A549 treated with Mapracorat at 1 μM for 4 hours (cell line): ENCODE measurements around the gene SPACA9. TPM values are rescaled to one million over a fixed set of nuclear protein-coding genes. Genes with fewer than 3 reads are reported as not detected.

ENCODE experiments used
- total RNA-seq: library from RNA; stranded (reverse); fragments of 200-300 nt; extraction: Qiagen RNA extraction; gene quantifications from 5 replicates; pipeline ENCODE4 v1.2.3, GENCODE V29; 2022

Gene SPACA9
- 4.9 to 5.9 TPM (median 5.3 TPM) in 5 replicates for total RNA-seq

DNA sequence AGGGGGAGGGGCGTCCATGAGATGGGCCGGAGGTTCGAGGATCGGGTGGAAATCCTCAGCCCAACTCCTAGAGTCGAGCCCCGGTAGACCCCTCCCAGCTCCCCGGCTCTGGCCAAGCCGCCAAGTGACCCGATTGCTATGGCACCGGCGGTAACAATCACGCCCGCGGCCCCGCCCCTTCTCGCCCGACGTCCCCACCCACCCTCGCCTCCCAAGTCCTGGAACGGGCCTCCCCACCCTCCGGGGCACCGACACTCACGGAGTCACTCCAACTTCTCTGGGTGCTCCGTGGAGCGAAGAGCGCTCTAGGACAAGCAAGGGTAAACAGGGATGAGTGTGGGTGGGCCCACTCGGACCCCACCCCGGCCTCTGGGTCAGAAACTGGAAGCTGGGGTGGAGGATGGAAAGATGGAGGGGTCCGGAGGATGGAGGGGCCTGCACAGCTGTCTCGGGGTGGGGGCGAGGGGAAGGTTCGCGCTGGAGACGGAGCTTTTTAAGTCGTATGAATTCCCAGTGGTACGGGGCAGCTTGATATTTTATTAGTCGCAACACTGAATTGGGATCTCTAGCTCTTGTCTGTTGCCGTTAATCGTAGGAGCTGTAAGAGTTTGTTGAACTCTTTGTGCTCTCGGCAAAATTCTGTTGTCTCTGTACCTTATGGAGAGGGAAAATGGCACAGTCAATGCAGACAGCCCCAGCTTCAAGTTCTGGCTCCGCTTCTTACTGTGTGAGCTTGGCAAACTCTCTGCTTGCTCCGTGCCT is at the start of gene SPACA9:
Gene SPACA9 (plus strand): TSS at position 204 of the 762 bp plus-strand sequence. CDS start 5,050 bp downstream, outside the sequence.

DNA sequence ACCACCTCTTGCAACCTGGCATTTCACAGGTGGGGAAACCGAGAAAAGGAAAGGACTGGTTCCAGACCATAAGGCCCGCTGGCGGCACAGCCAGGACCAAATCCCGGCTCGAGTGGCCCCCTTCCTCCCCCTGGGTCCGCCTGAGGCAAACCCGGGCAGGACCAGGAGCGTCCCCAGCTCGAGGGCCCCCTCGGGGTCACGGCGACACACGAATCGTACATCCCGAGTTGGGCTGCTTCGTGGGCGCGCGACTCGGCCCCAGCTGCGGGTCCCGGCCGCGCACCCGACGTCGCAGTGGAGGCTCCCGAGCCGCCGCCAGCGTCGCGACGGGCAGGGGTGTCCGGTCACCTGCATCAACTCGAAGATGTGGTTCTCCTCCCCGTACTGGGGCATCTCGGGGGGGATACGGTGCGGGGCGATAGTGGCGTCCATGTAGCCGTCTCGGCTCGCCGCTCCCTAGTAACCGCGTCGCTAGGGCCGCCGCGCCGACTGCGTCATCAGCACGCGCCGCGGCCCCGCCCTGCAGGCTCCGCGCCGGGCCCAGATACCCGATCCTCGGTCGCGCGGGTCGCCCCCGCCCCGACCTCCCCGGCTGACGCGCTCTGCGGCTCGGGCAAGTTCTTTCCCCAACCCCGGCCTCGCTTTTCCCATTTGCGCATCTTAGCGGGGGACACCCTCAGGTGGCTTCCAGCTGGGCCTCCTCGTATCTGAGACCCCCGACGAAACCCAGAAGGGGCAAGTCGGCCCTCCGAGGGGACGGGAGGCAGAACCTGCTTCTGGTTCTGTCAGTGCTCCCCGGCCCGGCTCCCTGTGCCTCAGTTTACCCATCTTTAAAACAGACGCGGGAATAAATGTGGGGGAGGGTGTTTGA is 639 bp upstream of the SPACA9 start, which contains the start of gene AK8:
Gene AK8 (minus strand): TSS at position 461 of the 871 bp plus-strand sequence. CDS start 29 bp downstream, at position 432.

Other genes with a start within 250 kb of the SPACA9 start
- 23.5 to 26.4 TPM (median 24.3 TPM) in 5 replicates for gene DDX31, start 208.9 kb upstream of the SPACA9 start, total RNA-seq
- gene GTF3C4, start 208.4 kb upstream of the SPACA9 start, total RNA-seq, result 16.1 to 19.2 TPM (median 17.9 TPM) in 5 replicates
- 1.1 to 1.7 TPM (median 1.5 TPM) in 5 replicates for gene AK8, start 614 bp upstream of the SPACA9 start, total RNA-seq
- 14.8 to 16.2 TPM (median 15.5 TPM) in 5 replicates for gene TSC1, start 65.7 kb downstream of the SPACA9 start, total RNA-seq
- gene GFI1B, start 99.8 kb downstream of the SPACA9 start, total RNA-seq, result 0.09 to 0.17 TPM (median 0.16 TPM) in 3 of 5 replicates, not detected in the others
- gene GTF3C5, start 152.1 kb downstream of the SPACA9 start, total RNA-seq, result 56.8 to 69.1 TPM (median 62.9 TPM) in 5 replicates
- gene CEL, start 183.1 kb downstream of the SPACA9 start, total RNA-seq, result 0.47 to 0.68 TPM (median 0.55 TPM) in 5 replicates
- 21.9 to 32.7 TPM (median 28.9 TPM) in 5 replicates for gene RALGDS, start 242.3 kb downstream of the SPACA9 start, total RNA-seq